Islet precursor cell (in vitro differentiated cells): ENCODE measurements around the gene TBC1D10B.
"Not testable (repeated sequence)": the region's sequence is repeated elsewhere in the genome, so short reads cannot be mapped to it uniquely, and the experiment has no call there.

Experiments
- DNase-seq: peaks from one replicate; pipeline ENCODE4 v3.0.0-alpha.2; 2018

Gene TBC1D10B

DNA sequence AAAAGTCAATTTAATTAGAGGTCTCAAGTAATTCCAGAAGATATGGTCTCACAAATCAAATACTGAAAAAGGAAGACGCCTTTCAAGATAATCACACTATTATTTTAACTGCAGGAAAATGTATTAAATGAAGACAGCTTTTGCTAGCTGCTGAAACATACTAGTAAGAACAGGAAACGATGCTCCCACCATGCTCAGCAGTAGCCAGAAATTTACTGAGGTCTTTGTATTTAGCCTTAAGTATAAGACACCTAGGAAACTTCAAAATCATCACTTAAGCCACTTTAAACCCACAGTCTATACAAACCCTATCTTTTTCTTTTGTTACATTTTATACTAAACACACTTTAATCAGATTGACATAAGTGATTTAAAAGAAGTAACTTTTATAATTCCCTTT, 51.6 kb downstream of the TBC1D10B start:
- not testable (repeated sequence) for DNase-seq

DNA sequence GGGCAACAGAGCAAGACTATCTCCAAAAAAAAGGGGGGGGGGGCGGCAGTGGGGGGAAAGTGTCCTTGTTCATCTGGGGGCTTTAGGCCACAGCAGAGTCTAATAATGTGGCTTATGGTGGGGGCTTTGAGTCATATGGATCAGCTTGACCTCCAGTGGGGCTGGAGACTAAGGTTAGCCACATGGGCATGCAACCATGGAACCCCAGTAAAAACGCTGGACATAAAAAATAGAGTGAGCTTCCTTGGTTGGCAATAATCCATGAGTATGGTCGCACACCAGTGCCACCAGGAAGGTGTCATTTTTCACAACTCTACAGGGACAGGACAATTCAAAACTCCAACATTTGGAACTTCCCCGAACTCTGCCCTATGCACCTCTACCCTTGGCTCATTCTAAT, 59.4 kb downstream of the TBC1D10B start:
- DNase-seq: not testable (repeated sequence)

DNA sequence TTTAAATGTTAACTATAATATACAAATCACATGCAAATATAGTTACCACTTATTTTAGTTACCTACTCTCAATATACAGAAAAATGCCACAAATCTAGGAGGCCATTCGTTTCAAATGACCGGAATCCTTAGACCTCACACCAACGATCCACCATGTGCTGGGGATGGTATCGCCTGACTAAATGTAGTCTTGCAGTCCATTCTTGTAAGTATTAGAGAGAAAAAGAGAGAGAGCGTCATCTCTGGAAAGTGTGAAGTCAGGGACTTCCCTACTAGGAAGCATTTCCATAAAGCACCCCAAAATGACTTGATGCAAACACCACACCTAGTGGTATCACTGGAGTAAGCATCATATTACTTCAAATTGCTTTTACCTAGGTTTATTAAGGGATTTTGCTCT, 61.0 kb downstream of the TBC1D10B start:
- not testable (repeated sequence) for DNase-seq
